ENCODE data around the gene COX4I1. TPM values are rescaled to one million over a fixed set of nuclear protein-coding genes. Genes with fewer than 3 reads are reported as not detected.

The COX4I1 gene
- total RNA-seq, 1 donor from 2014 or later = 1,440 TPM

GRCh38 chr16:85765211-85765610 is 34.3 kb upstream of the COX4I1 start:
- intact Hi-C loops (cut with DNase I) = no loop called here
- DNase-seq (ENCODE audit: low spot score) = no peak

- intact Hi-C loops (cut with DNase I) = no loop called here
- no peak for DNase-seq (ENCODE audit: low spot score)
Measured at GRCh38 chr16:85765767-85766166, 33.7 kb upstream of the COX4I1 start.

- no peak for DNase-seq (ENCODE audit: low spot score)
- intact Hi-C loops (cut with DNase I) = no loop called here
Measured at GRCh38 chr16:85767531-85767930, 32.0 kb upstream of the COX4I1 start.

GRCh38 chr16:85768199-85768598 is 31.3 kb upstream of the COX4I1 start:
- intact Hi-C loops (cut with DNase I) = no loop called here
- no peak for DNase-seq (ENCODE audit: low spot score)

GRCh38 chr16:85770741-85771140 is 28.8 kb upstream of the COX4I1 start:
- intact Hi-C loops (cut with DNase I) = no loop called here

GRCh38 chr16:85773044-85773443 is 26.5 kb upstream of the COX4I1 start:
- DNase-seq (ENCODE audit: low spot score) = no peak
- intact Hi-C loops (cut with DNase I) = no loop called here

More at GRCh38 chr16:85770741-85771140, 28.8 kb upstream of the COX4I1 start:
- no peak for DNase-seq (ENCODE audit: low spot score)

- DNase-seq (ENCODE audit: low spot score) = no peak
- intact Hi-C loops (cut with DNase I) = no loop called here
Measured at GRCh38 chr16:85774136-85774535, 25.4 kb upstream of the COX4I1 start.

GRCh38 chr16:85774811-85775210 is 24.7 kb upstream of the COX4I1 start:
- no peak for DNase-seq (ENCODE audit: low spot score)
- intact Hi-C loops (cut with DNase I) = no loop called here

- no peak for DNase-seq (ENCODE audit: low spot score)
- intact Hi-C loops (cut with DNase I) = no loop called here
Measured at GRCh38 chr16:85777583-85778310, 21.7 kb upstream of the COX4I1 start.

GRCh38 chr16:85778873-85779272 is 20.6 kb upstream of the COX4I1 start:
- intact Hi-C loops (cut with DNase I) = no loop called here
- no peak for DNase-seq (ENCODE audit: low spot score)

GRCh38 chr16:85780281-85780680 is 19.2 kb upstream of the COX4I1 start:
- intact Hi-C loops (cut with DNase I) = no loop called here
- DNase-seq (ENCODE audit: low spot score) = no peak

GRCh38 chr16:85781156-85781555 is 18.3 kb upstream of the COX4I1 start:
- no peak for DNase-seq (ENCODE audit: low spot score)
- intact Hi-C loops (cut with DNase I) = no loop called here

- no peak for DNase-seq (ENCODE audit: low spot score)
- intact Hi-C loops (cut with DNase I) = no loop called here
Measured at GRCh38 chr16:85781695-85782370, 17.7 kb upstream of the COX4I1 start.

- intact Hi-C loops (cut with DNase I) = no loop called here
- no peak for DNase-seq (ENCODE audit: low spot score)
Measured at GRCh38 chr16:85782451-85782850, 17.0 kb upstream of the COX4I1 start.

- intact Hi-C loops (cut with DNase I) = no loop called here
- DNase-seq (ENCODE audit: low spot score) = no peak
Measured at GRCh38 chr16:85783441-85783840, 16.1 kb upstream of the COX4I1 start.

- intact Hi-C loops (cut with DNase I) = no loop called here
- no peak for DNase-seq (ENCODE audit: low spot score)
Measured at GRCh38 chr16:85784813-85785212, 14.7 kb upstream of the COX4I1 start.

- intact Hi-C loops (cut with DNase I) = no loop called here
- no peak for DNase-seq (ENCODE audit: low spot score)
Measured at GRCh38 chr16:85785927-85786326, 13.6 kb upstream of the COX4I1 start.

- DNase-seq (ENCODE audit: low spot score) = no peak
- intact Hi-C loops (cut with DNase I) = no loop called here
Measured at GRCh38 chr16:85788819-85789218, 10.7 kb upstream of the COX4I1 start.

GRCh38 chr16:85789773-85790172 is 9.7 kb upstream of the COX4I1 start:
- DNase-seq (ENCODE audit: low spot score) = no peak
- intact Hi-C loops (cut with DNase I) = no loop called here

- DNase-seq (ENCODE audit: low spot score) = no peak
- intact Hi-C loops (cut with DNase I) = no loop called here
Measured at GRCh38 chr16:85793662-85794298, 5.7 kb upstream of the COX4I1 start.

- intact Hi-C loops (cut with DNase I) = no loop called here
- no peak for DNase-seq (ENCODE audit: low spot score)
Measured at GRCh38 chr16:85794696-85795095, 4.8 kb upstream of the COX4I1 start.

All from cardiac septum (tissue), 1 donor.